Endothelial cell (in vitro differentiated cells): ENCODE results near the gene NPAS2. TPM values are rescaled to one million over a fixed set of nuclear protein-coding genes. Genes with fewer than 3 reads are reported as not detected.

Source experiments
- DNase-seq: peaks from one replicate; pipeline ENCODE4 v3.0.0; 2021; ENCODE audit warnings: low spot score
- H3K27ac Mint-ChIP-seq: one replicate; pipeline ENCODE4 v1.8.0; 2021; ENCODE audit warnings: mixed read lengths, inconsistent platforms; ENCODE audit not compliant: unreplicated experiment
- H3K27me3 Mint-ChIP-seq: one replicate; pipeline ENCODE4 v1.8.0; 2021; ENCODE audit warnings: mild to moderate bottlenecking, moderate library complexity, mixed read lengths, inconsistent platforms; ENCODE audit not compliant: unreplicated experiment
- H3K36me3 Mint-ChIP-seq: one replicate; pipeline ENCODE4 v1.8.0; 2021; ENCODE audit warnings: mild to moderate bottlenecking, low read depth, mixed read lengths, inconsistent platforms; ENCODE audit not compliant: unreplicated experiment
- H3K4me1 Mint-ChIP-seq: one replicate; pipeline ENCODE4 v1.8.0; 2021; ENCODE audit warnings: mild to moderate bottlenecking, mixed read lengths, inconsistent platforms; ENCODE audit not compliant: unreplicated experiment
- H3K4me3 Mint-ChIP-seq: one replicate; pipeline ENCODE4 v1.8.0; 2021; ENCODE audit warnings: mild to moderate bottlenecking, mixed read lengths, inconsistent platforms; ENCODE audit not compliant: unreplicated experiment
- H3K9me3 Mint-ChIP-seq: one replicate; pipeline ENCODE4 v1.8.0; 2021; ENCODE audit warnings: mixed read lengths, inconsistent platforms; ENCODE audit not compliant: unreplicated experiment
- total RNA-seq: library from RNA; stranded (reverse); fragmentation: NEBNext Ultra II Directional; extraction: Animal tissue kit (Norgen Biotek cat#: 25700); gene quantifications from one replicate; pipeline ENCODE4 v1.2.1, GENCODE V29; 2021; ENCODE audit not compliant: unreplicated experiment
- TF ChIP-seq, protein P1 (sequence below): fragments of 200-600 bp; sonication (generic); IDR thresholded peaks from one replicate; pipeline ENCODE4 v1.5.0; 2021; ENCODE audit warnings: antibody characterized with exemption; ENCODE audit not compliant: unreplicated experiment

NPAS2 gene
- total RNA-seq, 1 donor from 2014 or later, result 70.1 TPM

DNA sequence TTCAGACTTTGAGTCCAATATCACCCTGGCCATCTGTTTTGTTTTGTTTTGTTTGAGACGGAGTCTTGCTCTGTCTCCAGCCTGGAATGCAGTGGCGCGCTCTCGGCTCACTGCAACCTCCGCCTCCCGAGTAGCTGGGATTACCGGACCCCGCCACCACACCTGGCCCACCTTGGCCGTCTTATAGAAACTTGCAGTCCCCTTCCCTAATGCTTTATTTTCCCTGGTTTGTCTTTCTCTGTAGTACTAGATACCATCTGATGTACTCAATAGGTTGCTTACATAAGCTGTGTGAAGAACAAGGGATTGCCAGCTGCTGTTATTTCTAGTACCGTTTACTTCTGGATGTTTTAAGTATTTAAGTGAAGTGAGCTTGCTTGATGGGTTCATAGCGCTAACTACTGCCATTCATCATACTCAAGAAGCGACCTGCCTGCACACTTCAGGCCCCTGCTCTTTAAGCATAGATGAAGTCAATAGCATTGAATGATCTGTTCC, 183.4 kb downstream of the NPAS2 start:
- TF ChIP-seq, protein P1, sequence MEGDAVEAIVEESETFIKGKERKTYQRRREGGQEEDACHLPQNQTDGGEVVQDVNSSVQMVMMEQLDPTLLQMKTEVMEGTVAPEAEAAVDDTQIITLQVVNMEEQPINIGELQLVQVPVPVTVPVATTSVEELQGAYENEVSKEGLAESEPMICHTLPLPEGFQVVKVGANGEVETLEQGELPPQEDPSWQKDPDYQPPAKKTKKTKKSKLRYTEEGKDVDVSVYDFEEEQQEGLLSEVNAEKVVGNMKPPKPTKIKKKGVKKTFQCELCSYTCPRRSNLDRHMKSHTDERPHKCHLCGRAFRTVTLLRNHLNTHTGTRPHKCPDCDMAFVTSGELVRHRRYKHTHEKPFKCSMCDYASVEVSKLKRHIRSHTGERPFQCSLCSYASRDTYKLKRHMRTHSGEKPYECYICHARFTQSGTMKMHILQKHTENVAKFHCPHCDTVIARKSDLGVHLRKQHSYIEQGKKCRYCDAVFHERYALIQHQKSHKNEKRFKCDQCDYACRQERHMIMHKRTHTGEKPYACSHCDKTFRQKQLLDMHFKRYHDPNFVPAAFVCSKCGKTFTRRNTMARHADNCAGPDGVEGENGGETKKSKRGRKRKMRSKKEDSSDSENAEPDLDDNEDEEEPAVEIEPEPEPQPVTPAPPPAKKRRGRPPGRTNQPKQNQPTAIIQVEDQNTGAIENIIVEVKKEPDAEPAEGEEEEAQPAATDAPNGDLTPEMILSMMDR, result no peak
- no peak for DNase-seq
- Mint-ChIP-seq H3K4me3 (peak overlapping the region; percentile 97), H3K9me3 (no peaks in the 10 kb centered on the region), H3K36me3 (peaks cover 48% of the 10 kb centered on the region), H3K4me1 (peaks cover 28% of the 10 kb centered on the region), H3K27ac (peak overlapping the region; percentile 90), H3K27me3 (peaks cover 2% of the 10 kb centered on the region)

DNA sequence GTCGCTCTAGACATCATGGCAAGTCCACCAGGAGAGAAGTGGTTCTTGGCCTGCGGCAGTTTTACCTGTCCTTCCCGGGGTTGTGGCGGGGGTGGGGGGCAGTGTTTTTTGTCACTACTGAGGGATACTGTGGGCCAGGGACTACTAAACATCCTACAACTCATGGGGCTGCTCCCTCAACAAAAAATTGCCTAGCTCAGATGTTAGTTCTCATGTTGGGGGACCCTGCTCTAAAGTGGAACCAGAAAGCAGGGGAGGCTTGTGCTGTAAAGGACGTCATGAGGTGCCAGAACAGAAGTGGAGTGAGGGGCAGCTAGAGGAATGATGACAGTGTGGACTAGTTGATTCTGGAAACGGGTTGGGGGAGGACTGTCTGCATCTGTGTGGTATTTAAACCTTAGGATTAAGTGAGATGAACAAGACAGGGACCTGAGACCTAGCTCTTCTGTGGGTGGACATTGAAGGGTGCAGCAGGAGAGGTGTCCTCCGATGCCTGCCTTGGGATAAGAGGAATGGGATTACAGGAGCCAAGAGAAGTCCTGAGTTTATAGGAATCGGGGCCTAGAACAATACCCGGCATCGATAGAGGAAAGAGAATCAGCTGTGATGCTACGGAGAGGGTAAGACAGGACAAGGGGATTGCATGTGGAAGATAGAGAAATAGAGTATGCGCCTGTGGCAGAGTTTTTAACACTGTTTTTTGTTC, 184.8 kb downstream of the NPAS2 start:
- Mint-ChIP-seq H3K4me1 (peaks cover 28% of the 10 kb centered on the region), H3K9me3 (no peaks in the 10 kb centered on the region), H3K4me3 (peak overlapping the region; percentile 97), H3K27ac (peak overlapping the region; percentile 26), H3K36me3 (peaks cover 48% of the 10 kb centered on the region), H3K27me3 (peaks cover 2% of the 10 kb centered on the region)
- DNase-seq, result no peak
- TF ChIP-seq, protein P1, result no peak

DNA sequence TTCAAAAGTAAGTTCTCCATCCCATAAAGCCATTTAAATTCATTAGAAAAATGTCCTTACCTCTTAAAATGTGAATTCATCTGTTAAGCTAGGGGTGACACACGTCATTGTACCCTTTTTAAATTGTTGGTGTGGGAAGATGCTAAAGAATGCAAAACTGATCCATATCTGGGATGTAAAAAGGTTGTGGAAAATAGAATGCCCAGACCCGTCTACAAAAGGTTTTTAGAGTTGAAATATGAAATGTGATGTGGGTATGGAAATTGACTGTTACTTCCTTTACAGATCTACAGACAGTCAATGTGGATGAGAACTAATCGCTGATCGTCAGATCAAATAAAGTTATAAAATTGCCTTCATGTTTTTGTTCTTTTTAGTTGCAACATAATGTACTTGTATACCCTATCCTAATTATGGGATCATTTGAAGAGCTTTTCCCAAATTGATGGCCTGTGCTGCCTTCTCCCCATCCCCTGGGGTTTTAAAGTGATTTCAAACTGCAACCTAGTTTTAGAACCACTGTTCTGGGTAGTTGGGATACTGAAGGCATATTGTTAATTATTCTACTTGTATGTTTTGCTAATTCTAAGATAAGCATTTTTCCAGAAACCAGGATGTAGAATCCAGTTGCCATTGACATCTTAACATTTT, 186.3 kb downstream of the NPAS2 start:
- no peak for DNase-seq
- Mint-ChIP-seq H3K27me3 (peaks cover 2% of the 10 kb centered on the region), H3K4me3 (no peak overlapping the region), H3K4me1 (peaks cover 28% of the 10 kb centered on the region), H3K27ac (no peak overlapping the region), H3K36me3 (peaks cover 52% of the 10 kb centered on the region), H3K9me3 (no peaks in the 10 kb centered on the region)
- TF ChIP-seq, protein P1, result no peak

DNA sequence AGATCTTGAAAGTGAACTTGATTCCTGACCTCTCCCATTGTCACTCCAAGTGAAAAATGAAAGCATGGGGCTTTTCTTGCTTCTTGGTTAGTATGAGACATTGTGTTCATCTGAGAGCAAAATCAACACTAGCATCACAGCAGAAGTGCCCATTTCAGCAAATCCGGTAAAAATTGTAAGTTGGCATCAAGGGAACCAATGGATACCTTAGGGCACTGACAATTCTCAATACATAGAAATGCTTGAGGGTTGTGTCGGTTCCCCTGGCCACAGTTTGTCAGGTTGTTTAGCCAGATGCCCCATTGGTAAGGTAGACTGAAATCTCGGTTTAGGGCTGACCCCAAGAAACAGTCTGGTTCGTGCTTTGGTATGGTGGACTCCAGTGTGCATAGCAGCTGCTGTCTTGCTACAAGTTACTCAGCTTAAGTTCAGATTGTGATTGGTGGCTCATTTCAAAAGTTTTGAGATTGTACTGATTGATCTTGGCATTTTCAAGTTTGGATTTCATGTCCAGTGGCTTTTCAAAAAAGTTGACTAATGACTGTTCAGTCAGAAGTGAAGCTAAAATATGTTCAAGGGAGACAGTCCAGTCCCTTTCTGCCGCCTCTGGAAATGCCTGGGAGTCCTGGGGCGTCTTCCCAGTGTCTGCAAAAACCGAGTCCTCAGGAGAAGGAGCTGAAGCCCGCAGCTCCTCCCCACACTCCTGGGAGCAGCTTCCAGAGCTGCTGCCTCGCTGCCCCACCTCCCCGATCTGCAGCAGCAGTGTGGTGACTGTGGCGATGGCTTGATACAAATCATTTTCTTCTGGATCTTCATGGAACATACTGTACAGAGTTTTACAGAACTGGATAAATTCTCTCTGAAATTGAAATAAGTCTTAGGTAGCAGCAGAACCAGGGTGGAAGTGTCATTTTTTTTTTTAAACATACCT, 187.7 kb downstream of the NPAS2 start:
- H3K9me3 Mint-ChIP-seq, result no peaks in the 10 kb centered on the region
- TF ChIP-seq, protein P1, result no peak
- H3K36me3 Mint-ChIP-seq, result peaks cover 57% of the 10 kb centered on the region
- peaks cover 25% of the 10 kb centered on the region for H3K4me1 Mint-ChIP-seq
- H3K4me3 Mint-ChIP-seq, result no peak overlapping the region
- peaks cover 2% of the 10 kb centered on the region for H3K27me3 Mint-ChIP-seq
- no peak overlapping the region for H3K27ac Mint-ChIP-seq
- DNase-seq, result no peak
